Left ventricle myocardium inferior (tissue), 1 donor: ENCODE data around the gene CUEDC1. TPM values are rescaled to one million over a fixed set of nuclear protein-coding genes. Genes with fewer than 3 reads are reported as not detected.
A peak's percentile ranks its signal among the peaks of the same experiment; 100 is the strongest.

Source experiments
- DNase-seq: peaks from one replicate; pipeline ENCODE4 v3.0.0-alpha.2; 2020
- H3K27ac ChIP-seq: fragments of 200-600 bp; replicated peaks from 2 replicates; pipeline ENCODE4 v1.8.0; 2021
- H3K27me3 ChIP-seq: fragments of 200-600 bp; 2 replicates; pipeline ENCODE4 v1.8.0; 2021; ENCODE audit warnings: low read depth
- H3K36me3 ChIP-seq: fragments of 200-600 bp; 2 replicates; pipeline ENCODE4 v1.8.0; 2021
- H3K4me1 ChIP-seq: fragments of 200-600 bp; 2 replicates; pipeline ENCODE4 v1.8.0; 2021
- H3K4me3 ChIP-seq: fragments of 200-600 bp; 2 replicates; pipeline ENCODE4 v1.8.0; 2021; ENCODE audit warnings: mild to moderate bottlenecking, moderate library complexity
- H3K9me3 ChIP-seq: fragments of 200-600 bp; replicated peaks from 2 replicates; pipeline ENCODE4 v1.8.0; 2021
- intact Hi-C: fragments of 100-400 bp; cut with micrococcal nuclease; formaldehyde crosslinking; loops from one replicate; pipeline ENCODE4 v1.11.0; 2022
- total RNA-seq: library from RNA; stranded (reverse); fragmentation: NEBNext Ultra II Directional; extraction: Animal tissue kit (Norgen Biotek cat#: 25700); gene quantifications from one replicate; pipeline ENCODE4 v1.2.1, GENCODE V29; 2021
- TF ChIP-seq, protein P1 (sequence below): fragments of 200-600 bp; IDR thresholded peaks from 2 replicates; pipeline ENCODE4 v1.8.0; 2021; ENCODE audit warnings: antibody characterized with exemption, mild to moderate bottlenecking, borderline replicate concordance
- donor health status: DM: no; HTN: yes; CAD: no; lungs with severe emphysema.

The CUEDC1 gene
- total RNA-seq, 1 donor from 2014 or later, result 43.2 TPM

GRCh38 chr17:57900991-57901743 is 54.0 kb downstream of the CUEDC1 start:
- Histone ChIP-seq H3K4me1 (peaks cover 99% of the 10 kb centered on the region), H3K27me3 (no peaks in the 10 kb centered on the region), H3K27ac (peak overlapping the region; percentile 99), H3K4me3 (no peak overlapping the region), H3K9me3 (no peaks in the 10 kb centered on the region), H3K36me3 (no peaks in the 10 kb centered on the region)
- TF ChIP-seq, protein P1, sequence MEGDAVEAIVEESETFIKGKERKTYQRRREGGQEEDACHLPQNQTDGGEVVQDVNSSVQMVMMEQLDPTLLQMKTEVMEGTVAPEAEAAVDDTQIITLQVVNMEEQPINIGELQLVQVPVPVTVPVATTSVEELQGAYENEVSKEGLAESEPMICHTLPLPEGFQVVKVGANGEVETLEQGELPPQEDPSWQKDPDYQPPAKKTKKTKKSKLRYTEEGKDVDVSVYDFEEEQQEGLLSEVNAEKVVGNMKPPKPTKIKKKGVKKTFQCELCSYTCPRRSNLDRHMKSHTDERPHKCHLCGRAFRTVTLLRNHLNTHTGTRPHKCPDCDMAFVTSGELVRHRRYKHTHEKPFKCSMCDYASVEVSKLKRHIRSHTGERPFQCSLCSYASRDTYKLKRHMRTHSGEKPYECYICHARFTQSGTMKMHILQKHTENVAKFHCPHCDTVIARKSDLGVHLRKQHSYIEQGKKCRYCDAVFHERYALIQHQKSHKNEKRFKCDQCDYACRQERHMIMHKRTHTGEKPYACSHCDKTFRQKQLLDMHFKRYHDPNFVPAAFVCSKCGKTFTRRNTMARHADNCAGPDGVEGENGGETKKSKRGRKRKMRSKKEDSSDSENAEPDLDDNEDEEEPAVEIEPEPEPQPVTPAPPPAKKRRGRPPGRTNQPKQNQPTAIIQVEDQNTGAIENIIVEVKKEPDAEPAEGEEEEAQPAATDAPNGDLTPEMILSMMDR, result no peak
- intact Hi-C loops, result no loop called here
- no peak for DNase-seq

GRCh38 chr17:57899822-57900221 is 55.4 kb downstream of the CUEDC1 start:
- Histone ChIP-seq H3K4me3 (no peak overlapping the region), H3K4me1 (peaks cover 100% of the 10 kb centered on the region), H3K36me3 (no peaks in the 10 kb centered on the region), H3K27me3 (no peaks in the 10 kb centered on the region), H3K27ac (peak overlapping the region; percentile 99), H3K9me3 (no peaks in the 10 kb centered on the region)
- no peak for DNase-seq
- TF ChIP-seq, protein P1, result no peak
- intact Hi-C loops, result no loop called here

- H3K36me3 ChIP-seq, result no peaks in the 10 kb centered on the region
- TF ChIP-seq, protein P1, result no peak
- H3K27me3 ChIP-seq, result no peaks in the 10 kb centered on the region
- no peaks in the 10 kb centered on the region for H3K9me3 ChIP-seq
- DNase-seq, result no peak
- intact Hi-C loops, result no loop called here
- peak overlapping the region; percentile 11 for H3K4me3 ChIP-seq
- peak overlapping the region; percentile 99 for H3K27ac ChIP-seq
- peaks cover 100% of the 10 kb centered on the region for H3K4me1 ChIP-seq
These were observed 55.8 kb downstream of the CUEDC1 start for GRCh38 chr17:57899391-57899790.

DNA sequence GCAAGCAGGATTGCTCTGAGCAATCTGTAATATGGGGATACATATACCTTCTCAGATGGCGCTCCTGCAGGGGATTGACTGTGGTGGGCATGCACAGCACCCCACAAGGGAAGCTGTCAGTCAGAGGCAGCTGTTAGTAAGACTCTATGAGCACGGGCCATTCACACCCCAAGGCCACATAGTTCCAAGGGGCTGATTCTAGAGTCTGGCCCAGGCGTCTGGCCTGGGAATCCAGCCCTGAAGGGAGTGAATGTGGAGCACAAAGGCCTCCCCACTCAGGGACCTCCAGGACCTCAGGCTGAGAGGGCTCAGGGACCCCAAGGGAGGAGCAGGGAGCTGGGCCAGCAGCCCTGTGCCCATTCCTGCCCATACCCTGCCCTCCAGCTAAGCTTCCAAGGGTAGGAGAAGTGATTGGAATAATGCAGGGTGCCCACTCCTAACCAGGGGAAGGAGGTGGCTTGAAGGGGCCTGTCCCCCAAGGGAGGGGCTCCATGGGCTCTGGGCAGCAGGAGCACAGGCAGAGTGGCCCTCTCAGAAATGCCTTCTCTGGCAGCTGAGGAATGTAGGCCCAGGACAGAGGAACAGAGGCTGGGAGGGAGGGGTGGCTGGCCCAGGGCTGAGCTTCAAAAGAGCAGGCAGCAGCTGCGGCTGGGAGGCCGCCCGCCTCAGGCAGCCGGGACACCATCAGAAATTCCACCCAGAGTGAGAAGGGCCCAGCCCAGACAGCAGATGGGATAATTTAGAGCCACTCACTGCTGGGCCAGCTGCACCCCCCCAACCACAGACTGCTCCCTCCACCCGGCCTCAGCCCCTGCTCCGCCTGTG is 56.5 kb downstream of the CUEDC1 start:
- H3K27me3 ChIP-seq, result no peaks in the 10 kb centered on the region
- H3K36me3 ChIP-seq, result no peaks in the 10 kb centered on the region
- intact Hi-C loops, result no loop called here
- TF ChIP-seq, protein P1, result no peak
- peak overlapping the region; percentile 99 for H3K27ac ChIP-seq
- H3K9me3 ChIP-seq, result no peaks in the 10 kb centered on the region
- peak overlapping the region; percentile 11 for H3K4me3 ChIP-seq
- H3K4me1 ChIP-seq, result peaks cover 100% of the 10 kb centered on the region
- peak; percentile 85 for DNase-seq

DNA sequence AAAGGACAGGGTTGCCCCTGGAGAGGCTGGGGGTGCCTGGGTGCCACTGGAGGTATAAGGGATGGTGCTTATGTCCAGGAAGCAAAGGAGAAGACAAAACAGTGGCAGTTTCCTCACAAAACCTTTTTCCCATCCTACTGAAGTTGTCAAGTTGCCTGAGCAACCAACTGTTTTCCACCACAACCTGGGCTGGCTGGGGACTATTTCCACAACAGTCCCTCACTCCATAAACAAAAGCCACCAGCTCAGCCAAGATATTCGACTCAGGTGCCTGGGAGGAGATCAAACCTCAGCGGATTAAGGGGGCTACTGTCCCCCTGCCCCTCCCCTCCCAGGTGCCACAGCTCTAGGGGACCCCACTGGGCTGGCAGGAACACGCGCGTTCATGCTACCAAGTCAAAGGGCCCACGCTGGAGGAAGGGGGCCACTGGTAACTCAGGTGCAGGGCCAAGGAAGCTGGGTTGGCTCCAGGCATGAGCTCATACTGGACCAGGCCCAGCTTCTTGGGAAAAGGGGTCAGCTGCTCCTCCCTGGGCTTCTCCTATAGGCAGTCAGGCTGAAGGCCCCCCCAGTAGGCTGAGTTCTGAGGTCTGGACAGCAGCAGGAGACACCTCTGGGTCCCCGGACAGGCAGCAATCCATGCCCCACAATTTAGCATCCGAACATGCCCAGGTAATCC is 59.7 kb downstream of the CUEDC1 start:
- Histone ChIP-seq H3K27me3 (no peaks in the 10 kb centered on the region), H3K4me3 (no peak overlapping the region), H3K4me1 (peaks cover 100% of the 10 kb centered on the region), H3K27ac (peak overlapping the region; percentile 99), H3K9me3 (no peaks in the 10 kb centered on the region), H3K36me3 (no peaks in the 10 kb centered on the region)
- TF ChIP-seq, protein P1, result no peak
- intact Hi-C loops, result no loop called here
- DNase-seq, result peak; percentile 72
